H1 (cell line): ENCODE data around the gene DDX19B. TPM values are rescaled to one million over a fixed set of nuclear protein-coding genes. Genes with fewer than 3 reads are reported as not detected.

ENCODE experiments used
- CTCF ChIA-PET: fragments of 300-600 bp; sonication (Branson Sonifier 250); formaldehyde crosslinking; loops from one replicate; lab custom pipeline; 2021; ENCODE audit not compliant: partially characterized antibody; lab: Charles Lee
- POLR2A ChIA-PET: fragments of 300-600 bp; sonication (Branson Sonifier 250); formaldehyde crosslinking; loops from one replicate; lab custom pipeline; 2021; ENCODE audit warnings: inconsistent platforms; ENCODE audit not compliant: partially characterized antibody; lab: Charles Lee
- DNase-seq, 2 experiments: peaks; one replicate each; pipeline versions ENCODE4 v3.0.0 to v3.0.0-alpha.2; 2010 to 2022; ENCODE audit warnings: low spot score in 2 of 2, low read depth in 1 of 2, mixed read lengths in 1 of 2
- FAIRE-seq: peaks from 2 replicates; lab custom pipeline; 2011; peaks lifted over from hg19 to GRCh38; lab: Jason Lieb, UNC
- H2AFZ ChIP-seq: 2 replicates; pipeline ENCODE4 v1.8.1; 2012; ENCODE audit warnings: low read length, inconsistent platforms
- H2AK5ac ChIP-seq: 2 replicates; pipeline ENCODE4 v1.6.1; 2013; ENCODE audit warnings: low read depth, low read length
- H2BK120ac ChIP-seq: replicated peaks from 2 replicates; pipeline ENCODE3; 2013; ENCODE audit warnings: low read depth, low read length, inconsistent platforms
- H2BK12ac ChIP-seq: 2 replicates; pipeline ENCODE4 v1.6.1; 2013; ENCODE audit warnings: low read depth, low read length
- H2BK15ac ChIP-seq: 2 replicates; pipeline ENCODE4 v1.6.1; 2013; ENCODE audit warnings: low read length
- H2BK20ac ChIP-seq: 2 replicates; pipeline ENCODE4 v1.6.1; 2013; ENCODE audit warnings: low read length
- H2BK5ac ChIP-seq: 2 replicates; pipeline ENCODE4 v1.6.1; 2013; ENCODE audit warnings: low read depth, low read length
- H3K14ac ChIP-seq: 2 replicates; pipeline ENCODE4 v1.6.1; 2013; ENCODE audit warnings: inconsistent platforms; ENCODE audit not compliant: insufficient read length
- H3K18ac ChIP-seq: 2 replicates; pipeline ENCODE4 v1.6.1; 2013; ENCODE audit warnings: low read length; ENCODE audit errors: extremely low read depth
- H3K23ac ChIP-seq: 2 replicates; pipeline ENCODE4 v1.6.1; 2013; ENCODE audit warnings: inconsistent platforms; ENCODE audit not compliant: insufficient read length
- H3K23me2 ChIP-seq: 2 replicates; pipeline ENCODE4 v1.6.1; 2013; ENCODE audit warnings: low read depth, low read length
- H3K27ac ChIP-seq: 2 replicates; pipeline ENCODE4 v1.6.1; 2011; ENCODE audit warnings: low read depth, low read length, inconsistent platforms
- H3K27me3 ChIP-seq, 4 experiments: replicated peaks in 1 of 4; 1 replicate in 1 of 4; 2 replicates in 3 of 4; pipeline versions ENCODE4 v1.6.1 to v1.8.1; 2011 to 2013; ENCODE audit warnings: low read length in 3 of 4, mild to moderate bottlenecking in 3 of 4, inconsistent platforms in 2 of 4, mixed read lengths in 2 of 4, moderate library complexity in 1 of 4; ENCODE audit not compliant: control insufficient read depth in 3 of 4, insufficient read depth in 3 of 4; ENCODE audit errors: extremely low read depth in 1 of 4
- H3K36me3 ChIP-seq, 4 experiments: 2 replicates each; pipeline versions ENCODE4 v1.6.1 to v1.8.1; 2011 to 2013; ENCODE audit warnings: mild to moderate bottlenecking in 4 of 4, low read length in 3 of 4, moderate library complexity in 2 of 4, control low read depth in 1 of 4, inconsistent platforms in 1 of 4; ENCODE audit not compliant: insufficient read depth in 4 of 4, control insufficient read depth in 2 of 4
- H3K4ac ChIP-seq: replicated peaks from 2 replicates; pipeline ENCODE3; 2013; ENCODE audit warnings: low read length, low read depth, mixed read lengths, inconsistent platforms; ENCODE audit not compliant: insufficient read length
- H3K4me1 ChIP-seq, 4 experiments: replicated peaks in 1 of 4; 1 replicate in 1 of 4; 2 replicates in 3 of 4; pipeline versions ENCODE4 v1.6.1 to v1.8.1; 2011 to 2013; ENCODE audit warnings: low read length in 3 of 4, inconsistent platforms in 2 of 4, mixed read lengths in 1 of 4; ENCODE audit not compliant: insufficient read depth in 4 of 4, control insufficient read depth in 3 of 4
- H3K4me2 ChIP-seq, 2 experiments: 2 replicates each; pipeline versions ENCODE4 v1.6.1 to v1.8.1; 2011 to 2013; ENCODE audit warnings: low read depth in 2 of 2, low read length in 2 of 2, control low read depth in 1 of 2, inconsistent platforms in 1 of 2, mild to moderate bottlenecking in 1 of 2; ENCODE audit not compliant: insufficient read depth in 1 of 2
- H3K4me3 ChIP-seq, 4 experiments: fragments of 200-600, 300-600 bp in 1 of 4; sonication (generic), shearing (Covaris generic), sonication (Bioruptor Twin) in 1 of 4; 2 replicates each; pipeline versions ENCODE4 v1.5.1 to v1.8.1; 2011 to 2016; ENCODE audit warnings: low read length in 4 of 4, low read depth in 3 of 4, control low read depth in 2 of 4, inconsistent platforms in 2 of 4, mild to moderate bottlenecking in 2 of 4, mixed read lengths in 1 of 4, moderate library complexity in 1 of 4; ENCODE audit not compliant: insufficient read depth in 2 of 4; ENCODE audit errors: extremely low read depth in 1 of 4
- H3K56ac ChIP-seq: replicated peaks from 2 replicates; pipeline ENCODE3; 2013; ENCODE audit warnings: low read depth, mild to moderate bottlenecking, mixed read lengths, low read length, inconsistent platforms; ENCODE audit not compliant: insufficient read length
- H3K79me1 ChIP-seq: 2 replicates; pipeline ENCODE4 v1.6.1; 2013; ENCODE audit warnings: low read depth, low read length, control low read depth
- H3K79me2 ChIP-seq, 2 experiments: 2 replicates each; pipeline versions ENCODE4 v1.6.1 to v1.8.1; 2012 to 2013; ENCODE audit warnings: low read length in 2 of 2, mild to moderate bottlenecking in 2 of 2, inconsistent platforms in 1 of 2; ENCODE audit not compliant: insufficient read depth in 2 of 2, control insufficient read depth in 1 of 2
- H3K9ac ChIP-seq, 4 experiments: replicated peaks in 1 of 4; 1 replicate in 1 of 4; 2 replicates in 3 of 4; pipeline versions ENCODE4 v1.6.1 to v1.8.1; 2011 to 2013; ENCODE audit warnings: low read depth in 3 of 4, low read length in 3 of 4, control low read depth in 2 of 4, mild to moderate bottlenecking in 2 of 4, moderate library complexity in 2 of 4, inconsistent platforms in 1 of 4; ENCODE audit errors: extremely low read depth in 1 of 4
- H3K9me3 ChIP-seq, 2 experiments: 2 replicates each; pipeline versions ENCODE4 v1.6.1 to v1.8.1; 2012 to 2013; ENCODE audit warnings: mild to moderate bottlenecking in 2 of 2, moderate library complexity in 2 of 2, control low read depth in 1 of 2, inconsistent platforms in 1 of 2, low read depth in 1 of 2, low read length in 1 of 2, mixed read lengths in 1 of 2; ENCODE audit not compliant: insufficient read depth in 2 of 2
- H4K20me1 ChIP-seq, 2 experiments: replicated peaks in 1 of 2; 2 replicates each; pipeline versions ENCODE3 to v1.8.1; 2011 to 2013; ENCODE audit warnings: inconsistent platforms in 2 of 2, low read length in 2 of 2, mild to moderate bottlenecking in 1 of 2; ENCODE audit not compliant: insufficient read depth in 2 of 2, control insufficient read depth in 1 of 2
- H4K5ac ChIP-seq: 2 replicates; pipeline ENCODE4 v1.6.1; 2013; ENCODE audit warnings: low read length, low read depth, mixed read lengths, inconsistent platforms; ENCODE audit not compliant: insufficient read length
- H4K8ac ChIP-seq: 2 replicates; pipeline ENCODE4 v1.8.0; 2013; ENCODE audit warnings: mild to moderate bottlenecking, moderate library complexity, low read length, inconsistent platforms; ENCODE audit not compliant: insufficient read depth; ENCODE audit errors: extremely low read depth
- H4K91ac ChIP-seq: replicated peaks from 2 replicates; pipeline ENCODE3; 2013; ENCODE audit warnings: low read length, mixed read lengths, inconsistent platforms; ENCODE audit not compliant: insufficient read length
- ATF2 ChIP-seq: IDR thresholded peaks from 2 replicates; pipeline ENCODE4 v1.6.1; 2012; ENCODE audit warnings: low read length, inconsistent platforms
- CREB1 ChIP-seq: IDR thresholded peaks from 2 replicates; pipeline ENCODE4 v1.6.1; 2012; ENCODE audit warnings: inconsistent platforms
- FOSL1 ChIP-seq: IDR thresholded peaks from 2 replicates; pipeline ENCODE4 v1.6.1; 2011; ENCODE audit warnings: mild to moderate bottlenecking, low read depth, low read length, moderate library complexity; ENCODE audit not compliant: insufficient read depth
- GABPA ChIP-seq: IDR thresholded peaks from 2 replicates; pipeline ENCODE4 v1.6.1; 2011; ENCODE audit warnings: mild to moderate bottlenecking, low read length, moderate library complexity, borderline replicate concordance; ENCODE audit not compliant: insufficient read depth
- GTF2F1 ChIP-seq: IDR thresholded peaks from 2 replicates; pipeline ENCODE4 v1.6.1; 2012; ENCODE audit warnings: low read depth, low read length, improper control_type of control experiment, borderline replicate concordance
- KDM5A ChIP-seq: fragments of 200-600 bp; IDR thresholded peaks from 2 replicates; pipeline ENCODE4 v1.7.1; 2012; ENCODE audit warnings: mild to moderate bottlenecking, low read length, inconsistent platforms, mixed read lengths
- POLR2A ChIP-seq, 2 experiments: IDR thresholded peaks; 1 replicate in 1 of 2; 2 replicates in 1 of 2; pipeline ENCODE4 v1.6.1; 2011; ENCODE audit warnings: low read depth in 2 of 2, low read length in 2 of 2, mild to moderate bottlenecking in 2 of 2; ENCODE audit errors: control extremely low read depth in 1 of 2
- SP4 ChIP-seq: IDR thresholded peaks from 2 replicates; pipeline ENCODE4 v1.6.1; 2012; ENCODE audit warnings: low read length, inconsistent platforms
- WGBS, 2 experiments: shearing (Covaris generic) in 1 of 2; methylation state at CpG; one replicate each; pipeline versions ENCODE4 v1.1.6 to v1.1.7; 2013 to 2015; ENCODE audit warnings: low lambda C conversion rate in 2 of 2, mixed read lengths in 2 of 2, inconsistent platforms in 1 of 2, low coverage in 1 of 2, missing lambda C conversion rate in 1 of 2; ENCODE audit not compliant: insufficient replicate concordance in 2 of 2, insufficient coverage in 1 of 2, insufficient read length in 1 of 2; ENCODE audit errors: extremely low coverage in 1 of 2, missing lambda C conversion rate in 1 of 2; 5-methylcytosine and 5-hydroxymethylcytosine counted together
- polyA plus RNA-seq, 7 experiments: library from polyadenylated mRNA; depleted of rRNA in 3 of 7; stranded (reverse) in 5 of 7; unstranded in 2 of 7; fragments of >200 nt in 5 of 7; fragments of 200-250 nt in 2 of 7; gene quantifications; 1 replicate in 5 of 7; 2 replicates in 1 of 7; 4 replicates in 1 of 7; pipeline versions ENCODE4 v1.2.1 to v1.2.3, GENCODE V29; 2011 to 2013; ENCODE audit warnings: missing spikeins in 2 of 7, mixed read lengths in 2 of 7
- total RNA-seq: library from RNA; stranded (reverse); fragmentation: NEBNext Ultra II Directional; extraction: Animal tissue kit (Norgen Biotek cat#: 25700); gene quantifications from 2 replicates; pipeline ENCODE4 v1.2.1, GENCODE V29; 2021
- TF ChIP-seq, protein P1 (sequence below): IDR thresholded peaks from 2 replicates; pipeline ENCODE4 v1.6.1; 2011; ENCODE audit warnings: low read length, improper control_type of control experiment

DDX19B gene
- total and polyA plus RNA-seq, 2 of the 8 experiments (the other 6 are each of a cell fraction or from before 2014, with no cell fraction given) = 40.5 to 42.7 TPM

DNA sequence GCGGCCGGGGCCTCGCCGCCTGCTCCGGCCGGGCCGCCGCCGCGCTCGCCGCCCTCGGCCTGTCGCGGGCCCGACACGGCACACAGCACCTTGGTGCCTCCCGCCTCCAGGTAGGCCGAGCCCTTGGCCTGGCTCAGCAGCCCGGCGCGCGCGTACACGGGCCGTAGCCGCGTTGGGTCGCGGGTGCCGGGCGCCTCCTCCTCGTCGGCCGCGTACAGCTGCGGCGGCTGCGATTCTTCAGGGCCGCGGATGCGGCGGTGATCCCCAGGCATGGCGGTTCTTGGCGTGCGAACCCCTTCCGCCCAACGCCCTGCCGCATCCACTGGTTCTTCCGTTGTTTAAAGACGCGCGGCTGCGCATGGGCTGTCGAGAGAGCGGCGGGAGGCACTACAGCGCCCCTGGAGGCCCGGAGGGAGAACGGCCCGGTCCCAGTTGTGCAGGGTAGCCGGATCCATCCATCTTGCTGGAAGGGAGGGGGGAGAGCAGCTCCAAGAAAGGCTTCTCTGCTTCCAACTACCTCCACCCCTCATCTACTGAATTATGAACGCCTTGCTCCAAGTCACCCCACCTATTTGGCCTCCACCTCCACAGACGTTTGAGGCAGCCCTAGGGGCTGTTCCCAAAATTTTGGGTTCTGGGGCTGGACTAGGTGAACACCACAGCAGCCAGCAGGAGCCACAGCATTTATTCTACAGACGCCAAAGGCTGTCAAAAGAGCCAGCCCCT is 47.2 kb upstream of the DDX19B start, which contains the start of gene EXOSC6:
Gene EXOSC6 (minus strand): TSS at position 312 of the 726 bp plus-strand sequence. CDS start 40 bp downstream, at position 272.
- Histone ChIP-seq H2AFZ (no peak within 1 kb of the TSS), H3K36me3 (peaks cover 28 to 48% (median 45%) of the 10 kb centered on the region in 4 experiments), H4K5ac (peak within 1 kb of the TSS; percentile 88), H3K18ac (peak within 1 kb of the TSS; percentile 60; the same call in 1 of the 2 replicates), H3K9me3 (no peaks in the 10 kb centered on the region), H2BK20ac (no peak within 1 kb of the TSS), H2BK12ac (no peak within 1 kb of the TSS), H3K4ac (no peak within 1 kb of the TSS), H3K4me2 (peak within 1 kb of the TSS; percentile 48 to 70), H3K23ac (no peak within 1 kb of the TSS), H3K14ac (no peak within 1 kb of the TSS), H2BK5ac (peak within 1 kb of the TSS; percentile 85), H3K4me1 (no peaks in the 10 kb centered on the region; a peak in 1 of 7 replicates), H2BK120ac (no peak within 1 kb of the TSS), H3K23me2 (peaks cover 3% of the 10 kb centered on the region; the same call in 1 of the 2 replicates), H4K91ac (peak within 1 kb of the TSS; percentile 95), H2AK5ac (no peak within 1 kb of the TSS), H3K79me1 (0 out of 2 replicates have a peak, but pooled peaks cover 2% of the 10 kb centered on the region), H3K4me3 (peak within 1 kb of the TSS; percentile 66 to 87 (median 81)), H3K27me3 (no peaks in the 10 kb centered on the region), H4K8ac (peak within 1 kb of the TSS; percentile 95), H3K56ac (peak within 1 kb of the TSS; percentile 46), H2BK15ac (no peak within 1 kb of the TSS), H4K20me1 (peaks cover 4 to 17% of the 10 kb centered on the region in 2 experiments), H3K79me2 (peaks cover 0 to 20% of the 10 kb centered on the region in 2 experiments; a peak in 2 of 4 replicates), H3K27ac (peak within 1 kb of the TSS; percentile 93), H3K9ac (peak within 1 kb of the TSS; percentile 65 to 96 (median 94))
- peak; percentile 82 to 94 for DNase-seq
- ChIA-PET CTCF (interaction anchor here (0.5 to 8.3 kb wide), 24 partner anchors 8 to 517 kb away, joined by 3 to 67 read pairs (median 4); partner anchors contain the start of genes DDX19B and PDPR), POLR2A (interaction anchor here (0.6 to 6.8 kb wide), 19 partner anchors 8 to 326 kb away, joined by 3 to 48 read pairs (median 5); partner anchors contain the start of genes AARS1, COG4, DDX19B and SF3B3)
- 4% methylated on average over 48 of the region's 65 CpGs; no CpG with 5 or more reads in 1 of the 2 experiments for WGBS, 2 experiments
- FAIRE-seq = no peak
- peak; percentile 49 for TF ChIP-seq CREB1
- TF ChIP-seq ATF2 = peak; percentile 87; the same call in 1 of the 2 replicates
- no peak for TF ChIP-seq KDM5A
- TF ChIP-seq GABPA = peak; percentile 37; the same call in 1 of the 2 replicates
- peak; percentile 86 to 88 for TF ChIP-seq POLR2A (IDR thresholded peaks at IDR 0.05; ENCODE audit: control extremely low read depth in 1 of 2, low read depth in 2 of 2, low read length in 2 of 2)
- no peak for TF ChIP-seq SP4
- 0 out of 2 replicates have a peak, but pooled peaks have one; percentile 24 for TF ChIP-seq GTF2F1
- no peak for TF ChIP-seq FOSL1
- TF ChIP-seq, protein P1, sequence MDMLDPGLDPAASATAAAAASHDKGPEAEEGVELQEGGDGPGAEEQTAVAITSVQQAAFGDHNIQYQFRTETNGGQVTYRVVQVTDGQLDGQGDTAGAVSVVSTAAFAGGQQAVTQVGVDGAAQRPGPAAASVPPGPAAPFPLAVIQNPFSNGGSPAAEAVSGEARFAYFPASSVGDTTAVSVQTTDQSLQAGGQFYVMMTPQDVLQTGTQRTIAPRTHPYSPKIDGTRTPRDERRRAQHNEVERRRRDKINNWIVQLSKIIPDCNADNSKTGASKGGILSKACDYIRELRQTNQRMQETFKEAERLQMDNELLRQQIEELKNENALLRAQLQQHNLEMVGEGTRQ = peak; percentile 39; the same call in 1 of the 2 replicates
